Urinary bladder (tissue), 4 donors: ENCODE measurements around the gene FBXO9. TPM values are rescaled to one million over a fixed set of nuclear protein-coding genes. Genes with fewer than 3 reads are reported as not detected.

Experiments
- DNase-seq: peaks from one replicate; pipeline ENCODE4 v3.0.0-alpha.2; 2015; ENCODE audit errors: extremely low spot score
- H3K27ac ChIP-seq: one replicate; pipeline ENCODE4 v1.5.1; 2013; ENCODE audit warnings: low read depth, mild to moderate bottlenecking, moderate library complexity
- H3K36me3 ChIP-seq: one replicate; pipeline ENCODE4 v1.6.1; 2013; ENCODE audit warnings: mild to moderate bottlenecking, moderate library complexity; ENCODE audit not compliant: insufficient read depth
- H3K4me1 ChIP-seq: one replicate; pipeline ENCODE4 v1.6.1; 2013; ENCODE audit warnings: mild to moderate bottlenecking, moderate library complexity; ENCODE audit not compliant: insufficient read depth
- H3K4me3 ChIP-seq: one replicate; pipeline ENCODE4 v1.5.1; 2013; ENCODE audit warnings: low read depth, low read length
- WGBS: extraction: QIAGEN DNeasy Blood & Tissue Kit; methylation state at CpG from one replicate; pipeline ENCODE4 v1.1.7; 2013; 5-methylcytosine and 5-hydroxymethylcytosine counted together
- polyA plus RNA-seq: library from polyadenylated mRNA; stranded (reverse); fragments of 200-250 nt; gene quantifications from one replicate; pipeline ENCODE4 v1.2.3, GENCODE V29; 2013
- small RNA-seq: library from RNA; depleted of rRNA; stranded (forward); fragments of <200 nt; gene quantifications from one replicate; pipeline ENCODE3, GENCODE V24; 2014
- total RNA-seq: library from RNA; depleted of rRNA; stranded (reverse); fragments of >200 nt; gene quantifications from one replicate; pipeline ENCODE4 v1.2.3, GENCODE V29; 2014
- donor health status: healthy with polysubstance abuse.
- donor health status: healthy.

Gene FBXO9
- total and polyA plus RNA-seq, 2 donors: 73.2 to 88.3 TPM

DNA sequence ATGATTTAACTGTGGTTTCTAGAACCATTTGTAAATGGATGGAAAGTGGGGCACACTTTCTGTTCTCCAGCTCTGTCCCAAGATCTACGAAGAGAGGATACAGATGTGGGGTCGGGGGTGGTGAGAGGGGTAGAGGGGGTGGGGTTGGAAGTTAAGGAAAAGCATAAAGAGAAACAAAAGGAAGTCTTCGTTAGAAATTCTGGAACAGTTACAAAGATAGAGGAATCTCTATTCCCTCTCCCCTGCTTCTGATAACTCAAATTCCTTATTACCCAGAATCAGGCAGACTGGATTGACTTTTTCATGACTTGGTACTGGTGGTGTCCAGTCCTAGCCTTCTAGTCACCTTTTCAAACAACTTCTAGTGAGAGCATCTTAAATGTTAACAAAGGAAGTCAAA is 78.5 kb downstream of the FBXO9 start:
- Histone ChIP-seq H3K4me3 (no peak overlapping the region), H3K4me1 (no peaks in the 10 kb centered on the region), H3K36me3 (no peaks in the 10 kb centered on the region), H3K27ac (no peak overlapping the region)
- no peak for DNase-seq
- WGBS: 68% methylated on average over 3 of the region's 3 CpGs

DNA sequence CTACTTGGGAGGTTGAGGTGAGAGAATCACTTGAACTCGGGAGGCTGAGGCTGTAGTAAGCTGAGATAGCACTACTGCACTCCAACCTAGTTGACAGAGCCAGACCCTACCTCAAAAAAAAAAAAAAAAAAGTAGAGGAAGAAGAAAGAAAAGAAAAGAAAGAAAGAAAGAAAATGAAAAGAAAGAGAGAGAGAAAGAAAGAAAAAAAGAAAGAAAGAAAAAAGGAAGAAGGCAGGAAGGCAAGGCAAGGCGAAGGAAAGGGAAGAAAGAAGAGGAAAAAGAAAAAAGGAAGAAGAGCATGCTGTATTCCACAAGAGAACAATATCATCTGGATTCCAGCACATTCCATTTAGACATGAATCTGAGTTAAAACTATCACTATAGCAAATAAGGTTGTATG is 79.6 kb downstream of the FBXO9 start:
- H3K36me3 ChIP-seq: no peaks in the 10 kb centered on the region
- H3K4me3 ChIP-seq: no peak overlapping the region
- WGBS: 88% methylated on average over 2 of the region's 2 CpGs
- no peaks in the 10 kb centered on the region for H3K4me1 ChIP-seq
- H3K27ac ChIP-seq: no peak overlapping the region
- no peak for DNase-seq

DNA sequence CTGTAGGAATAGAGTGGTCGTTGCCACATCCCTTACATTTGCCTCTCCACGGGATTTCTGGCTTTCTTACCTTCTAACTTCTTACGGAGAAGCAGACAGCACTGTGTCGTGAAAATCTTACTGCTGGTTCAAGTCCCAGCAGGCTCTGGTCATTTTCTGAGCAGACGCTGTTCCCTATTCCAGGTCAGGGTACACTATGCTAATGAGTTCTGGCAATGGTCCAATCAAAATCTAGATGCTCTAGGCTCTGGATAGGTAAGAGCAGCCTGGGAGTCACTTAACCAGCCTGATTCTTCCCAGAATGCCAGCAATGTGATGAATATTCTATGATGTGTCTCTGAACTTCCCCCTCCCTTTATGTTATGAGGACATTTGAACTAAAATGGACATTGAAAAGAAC is 83.5 kb downstream of the FBXO9 start, which contains the start of gene GCM1:
Gene GCM1 (minus strand): TSS at position 158 of the 400 bp plus-strand sequence. CDS start 3,209 bp downstream, outside the sequence.
- no peak within 1 kb of the TSS for H3K27ac ChIP-seq
- H3K36me3 ChIP-seq: no peaks in the 10 kb centered on the region
- no peak within 1 kb of the TSS for H3K4me3 ChIP-seq
- WGBS: 87% methylated on average over 5 of the region's 5 CpGs
- no peak for DNase-seq
- H3K4me1 ChIP-seq: no peaks in the 10 kb centered on the region

Small RNA genes lying within 50 kb of the gene (small RNA-seq; reads per million reads assigned to genes)
- not detected for gene RN7SL244P

Other genes with a start within 250 kb of the FBXO9 start
- gene GSTA5, start 224.6 kb upstream of the FBXO9 start, total RNA-seq: not detected
- not detected for gene GSTA5, start 224.6 kb upstream of the FBXO9 start, polyA plus RNA-seq
- not detected for gene GSTA3, start 155.7 kb upstream of the FBXO9 start, total RNA-seq
- gene GSTA3, start 155.7 kb upstream of the FBXO9 start, polyA plus RNA-seq: not detected
- gene GSTA4, start 70.1 kb upstream of the FBXO9 start, total RNA-seq: 57.2 TPM
- gene GSTA4, start 70.1 kb upstream of the FBXO9 start, polyA plus RNA-seq: 28.6 TPM
- gene CILK1, start 3.6 kb upstream of the FBXO9 start, total RNA-seq: 17.5 TPM
- gene CILK1, start 3.6 kb upstream of the FBXO9 start, polyA plus RNA-seq: 8.4 TPM
- gene GCM1, start 83.4 kb downstream of the FBXO9 start, total RNA-seq: not detected
- not detected for gene GCM1, start 83.4 kb downstream of the FBXO9 start, polyA plus RNA-seq